ENCODE results near the gene ZBTB21. TPM values are rescaled to one million over a fixed set of nuclear protein-coding genes. Genes with fewer than 3 reads are reported as not detected.

Gene ZBTB21
- total RNA-seq, 2 experiments from 2014 or later, result 132 to 139 TPM

DNA sequence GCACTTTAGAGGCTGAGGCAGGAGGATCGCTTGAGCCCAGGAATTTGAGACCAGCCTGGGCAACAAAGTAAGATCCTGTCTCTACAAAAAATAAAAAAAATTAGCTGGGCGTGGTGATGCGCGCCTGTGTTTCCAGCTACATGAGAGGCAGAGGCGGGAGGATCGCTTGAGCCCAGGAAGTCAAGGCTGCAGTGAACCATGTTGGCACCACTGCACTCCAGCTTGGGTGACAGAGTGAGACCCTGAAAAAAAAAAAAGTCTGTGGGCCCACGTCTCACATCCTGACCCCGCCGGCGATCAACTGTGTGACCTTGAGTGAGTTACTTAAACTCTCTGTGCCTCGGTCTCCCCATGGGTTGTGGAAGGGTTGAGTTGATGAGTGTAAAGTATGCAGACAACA, 12.7 kb upstream of the ZBTB21 start:
- ATAC-seq (ENCODE audit: poor library complexity) (no peak), DNase-seq (peak in 1 of 14 experiments; percentile 8)
- H3K4me3 ChIP-seq (ENCODE audit: low read length), result no peak overlapping the region
- H3K4me1 ChIP-seq (ENCODE audit: insufficient read depth, low read length), result no peaks in the 10 kb centered on the region
- H3K9me3 ChIP-seq (ENCODE audit: control insufficient read depth in 1 of 2, insufficient read depth in 1 of 2, low read length in 2 of 2), result no peaks in the 10 kb centered on the region
- no peaks in the 10 kb centered on the region for H3K36me3 ChIP-seq (ENCODE audit: insufficient read depth, low read length)
- Mint-ChIP-seq H3K4me1 (ENCODE audit: low read depth) (no peaks in the 10 kb centered on the region), H3K27me3 (no peaks in the 10 kb centered on the region), H3K36me3 (ENCODE audit: low read depth) (no peaks in the 10 kb centered on the region), H3K9me3 (no peaks in the 10 kb centered on the region), H3K4me3 (no peak overlapping the region), H3K27ac (no peak overlapping the region)
- POLR2A ChIA-PET, result no interaction called here
- CTCF ChIA-PET, result no interaction called here
- no peaks in the 10 kb centered on the region for H3K27me3 ChIP-seq (ENCODE audit: control insufficient read depth in 1 of 2, insufficient read depth in 2 of 2, low read length in 2 of 2)
- intact Hi-C loops (cut with DNase I, micrococcal nuclease), result no loop called here
- TF ChIP-seq, protein P1, sequence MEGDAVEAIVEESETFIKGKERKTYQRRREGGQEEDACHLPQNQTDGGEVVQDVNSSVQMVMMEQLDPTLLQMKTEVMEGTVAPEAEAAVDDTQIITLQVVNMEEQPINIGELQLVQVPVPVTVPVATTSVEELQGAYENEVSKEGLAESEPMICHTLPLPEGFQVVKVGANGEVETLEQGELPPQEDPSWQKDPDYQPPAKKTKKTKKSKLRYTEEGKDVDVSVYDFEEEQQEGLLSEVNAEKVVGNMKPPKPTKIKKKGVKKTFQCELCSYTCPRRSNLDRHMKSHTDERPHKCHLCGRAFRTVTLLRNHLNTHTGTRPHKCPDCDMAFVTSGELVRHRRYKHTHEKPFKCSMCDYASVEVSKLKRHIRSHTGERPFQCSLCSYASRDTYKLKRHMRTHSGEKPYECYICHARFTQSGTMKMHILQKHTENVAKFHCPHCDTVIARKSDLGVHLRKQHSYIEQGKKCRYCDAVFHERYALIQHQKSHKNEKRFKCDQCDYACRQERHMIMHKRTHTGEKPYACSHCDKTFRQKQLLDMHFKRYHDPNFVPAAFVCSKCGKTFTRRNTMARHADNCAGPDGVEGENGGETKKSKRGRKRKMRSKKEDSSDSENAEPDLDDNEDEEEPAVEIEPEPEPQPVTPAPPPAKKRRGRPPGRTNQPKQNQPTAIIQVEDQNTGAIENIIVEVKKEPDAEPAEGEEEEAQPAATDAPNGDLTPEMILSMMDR (IDR thresholded peaks at IDR 0.05), result no peak
- no peak overlapping the region for H3K27ac ChIP-seq (ENCODE audit: low read depth in 1 of 2, low read length in 2 of 2)

DNA sequence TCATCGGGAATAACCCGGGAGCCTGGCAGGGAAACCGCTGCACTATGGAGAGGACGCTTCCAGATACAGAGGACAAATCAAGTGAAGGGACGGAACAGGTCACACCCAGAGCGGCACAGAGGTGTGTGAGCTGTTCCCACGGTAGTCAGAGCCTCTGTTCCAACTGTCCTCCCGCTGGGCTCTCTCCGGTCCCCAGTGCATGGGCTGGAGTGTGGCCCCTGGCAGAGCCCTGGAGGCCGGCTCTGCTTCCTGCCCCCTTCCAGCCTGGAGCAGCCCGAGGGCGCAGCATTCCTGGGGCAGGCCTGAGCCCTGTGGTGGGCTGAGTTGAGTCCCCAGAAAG, 11.9 kb upstream of the ZBTB21 start:
- ATAC-seq (ENCODE audit: poor library complexity) (no peak), DNase-seq (peak in 1 of 14 experiments; percentile 6)
- H3K9me3 Mint-ChIP-seq, result no peaks in the 10 kb centered on the region
- no peaks in the 10 kb centered on the region for H3K27me3 Mint-ChIP-seq
- Histone ChIP-seq H3K4me3 (ENCODE audit: low read length) (no peak overlapping the region), H3K27me3 (ENCODE audit: control insufficient read depth in 1 of 2, insufficient read depth in 2 of 2, low read length in 2 of 2) (no peaks in the 10 kb centered on the region), H3K4me1 (ENCODE audit: insufficient read depth, low read length) (no peaks in the 10 kb centered on the region), H3K27ac (ENCODE audit: low read depth in 1 of 2, low read length in 2 of 2) (no peak overlapping the region), H3K36me3 (ENCODE audit: insufficient read depth, low read length) (no peaks in the 10 kb centered on the region), H3K9me3 (ENCODE audit: control insufficient read depth in 1 of 2, insufficient read depth in 1 of 2, low read length in 2 of 2) (no peaks in the 10 kb centered on the region)
- H3K36me3 Mint-ChIP-seq (ENCODE audit: low read depth), result no peaks in the 10 kb centered on the region
- H3K4me1 Mint-ChIP-seq (ENCODE audit: low read depth), result no peaks in the 10 kb centered on the region
- CTCF ChIA-PET, result no interaction called here
- POLR2A ChIA-PET, result no interaction called here
- TF ChIP-seq, protein P1 (IDR thresholded peaks at IDR 0.05), result no peak
- H3K4me3 Mint-ChIP-seq, result no peak overlapping the region
- intact Hi-C loops (cut with DNase I, micrococcal nuclease), result no loop called here
- H3K27ac Mint-ChIP-seq, result no peak overlapping the region

- no peaks in the 10 kb centered on the region for H3K9me3 ChIP-seq (ENCODE audit: control insufficient read depth in 1 of 2, insufficient read depth in 1 of 2, low read length in 2 of 2)
Observed at GRCh38 chr21:42021371-42022090, 11.4 kb upstream of the ZBTB21 start.

More at GRCh38 chr21:42021371-42022090, 11.4 kb upstream of the ZBTB21 start:
- Mint-ChIP-seq H3K4me1 (ENCODE audit: low read depth) (no peaks in the 10 kb centered on the region), H3K9me3 (no peaks in the 10 kb centered on the region), H3K27me3 (no peaks in the 10 kb centered on the region), H3K4me3 (no peak overlapping the region), H3K27ac (no peak overlapping the region), H3K36me3 (ENCODE audit: low read depth) (no peaks in the 10 kb centered on the region)
- Histone ChIP-seq H3K36me3 (ENCODE audit: insufficient read depth, low read length) (no peaks in the 10 kb centered on the region), H3K27ac (ENCODE audit: low read depth in 1 of 2, low read length in 2 of 2) (no peak overlapping the region), H3K4me3 (ENCODE audit: low read length) (no peak overlapping the region), H3K27me3 (ENCODE audit: control insufficient read depth in 1 of 2, insufficient read depth in 2 of 2, low read length in 2 of 2) (no peaks in the 10 kb centered on the region), H3K4me1 (ENCODE audit: insufficient read depth, low read length) (no peaks in the 10 kb centered on the region)
- CTCF ChIA-PET, result no interaction called here
- intact Hi-C loops (cut with DNase I, micrococcal nuclease), result no loop called here
- no peak for ATAC-seq (ENCODE audit: poor library complexity)
- POLR2A ChIA-PET, result no interaction called here
- TF ChIP-seq, protein P1 (IDR thresholded peaks at IDR 0.05), result no peak
- peak in 1 of 14 experiments; percentile 8 for DNase-seq
